GM19438 (cell line): Measurements from ENCODE around the gene TASOR2.

ENCODE experiments used
- ATAC-seq: cut with Tn5 transposase; IDR thresholded peaks from one replicate; pipeline ENCODE4 v1.9.1; 2021; ENCODE audit warnings: low read depth; ENCODE audit not compliant: unreplicated experiment

Gene TASOR2

GRCh38 chr10:5684318-5684970 is at the start of gene TASOR2:
Gene TASOR2, plus strand, starts transcription at chr10:5684838. Its CDS starts 35,805 bp downstream, at chr10:5720643.
- ATAC-seq, result peak; percentile 63

- ATAC-seq, result no peak
Observed at GRCh38 chr10:5634918-5635317, 49.7 kb upstream of the TASOR2 start.

GRCh38 chr10:5638494-5638893 is 46.1 kb upstream of the TASOR2 start:
- ATAC-seq, result no peak

GRCh38 chr10:5639066-5639465 is 45.6 kb upstream of the TASOR2 start:
- ATAC-seq, result no peak

- ATAC-seq, result no peak
Observed at GRCh38 chr10:5640036-5640435, 44.6 kb upstream of the TASOR2 start.

GRCh38 chr10:5640501-5640900 is 44.1 kb upstream of the TASOR2 start:
- no peak for ATAC-seq

- ATAC-seq, result no peak
Observed at GRCh38 chr10:5641501-5641900, 43.1 kb upstream of the TASOR2 start.

GRCh38 chr10:5643346-5644067 is 41.1 kb upstream of the TASOR2 start:
- no peak for ATAC-seq

GRCh38 chr10:5644930-5645329 is 39.7 kb upstream of the TASOR2 start:
- no peak for ATAC-seq

- ATAC-seq, result no peak
Observed at GRCh38 chr10:5645375-5645774, 39.3 kb upstream of the TASOR2 start.

- ATAC-seq, result no peak
Observed at GRCh38 chr10:5645944-5646617, 38.6 kb upstream of the TASOR2 start.

- no peak for ATAC-seq
Observed at GRCh38 chr10:5647507-5648240, 37.0 kb upstream of the TASOR2 start.

GRCh38 chr10:5648494-5649457 is 35.9 kb upstream of the TASOR2 start:
- no peak for ATAC-seq

- no peak for ATAC-seq
Observed at GRCh38 chr10:5649746-5650145, 34.9 kb upstream of the TASOR2 start.

- no peak for ATAC-seq
Observed at GRCh38 chr10:5650664-5651387, 33.8 kb upstream of the TASOR2 start.

GRCh38 chr10:5651388-5651764 is 33.3 kb upstream of the TASOR2 start:
- no peak for ATAC-seq

GRCh38 chr10:5652746-5653145 is 31.9 kb upstream of the TASOR2 start:
- no peak for ATAC-seq

GRCh38 chr10:5654218-5654755 is 30.4 kb upstream of the TASOR2 start:
- ATAC-seq, result no peak

GRCh38 chr10:5655121-5655520 is 29.5 kb upstream of the TASOR2 start:
- no peak for ATAC-seq
